ENCODE measurements around the gene SSBP3. TPM values are rescaled to one million over a fixed set of nuclear protein-coding genes. Genes with fewer than 3 reads are reported as not detected.

SSBP3 gene
- total and polyA plus RNA-seq, 2 experiments from 2014 or later: 47.4 to 68.6 TPM

DNA sequence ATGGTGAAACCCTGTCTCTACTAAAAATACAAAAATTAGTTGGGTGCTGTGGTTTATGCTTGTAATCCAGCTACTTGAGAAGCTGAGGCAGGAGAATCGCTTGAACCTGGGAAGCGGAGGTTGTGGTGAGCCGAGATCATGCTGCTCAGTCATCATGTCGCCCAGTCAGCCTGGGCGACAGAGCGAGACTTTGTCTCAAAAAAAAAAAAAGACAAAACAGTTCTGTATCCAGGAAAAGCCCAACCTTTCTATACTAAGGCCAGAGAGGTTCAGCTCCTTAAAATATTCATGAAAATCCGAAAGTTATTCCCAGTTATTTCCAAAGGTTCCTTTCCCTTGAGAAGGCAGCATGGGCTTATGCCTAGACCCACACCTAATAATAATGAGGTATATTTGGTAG lies 202.0 kb downstream of the SSBP3 start (continued):
- TF ChIP-seq, protein P1, sequence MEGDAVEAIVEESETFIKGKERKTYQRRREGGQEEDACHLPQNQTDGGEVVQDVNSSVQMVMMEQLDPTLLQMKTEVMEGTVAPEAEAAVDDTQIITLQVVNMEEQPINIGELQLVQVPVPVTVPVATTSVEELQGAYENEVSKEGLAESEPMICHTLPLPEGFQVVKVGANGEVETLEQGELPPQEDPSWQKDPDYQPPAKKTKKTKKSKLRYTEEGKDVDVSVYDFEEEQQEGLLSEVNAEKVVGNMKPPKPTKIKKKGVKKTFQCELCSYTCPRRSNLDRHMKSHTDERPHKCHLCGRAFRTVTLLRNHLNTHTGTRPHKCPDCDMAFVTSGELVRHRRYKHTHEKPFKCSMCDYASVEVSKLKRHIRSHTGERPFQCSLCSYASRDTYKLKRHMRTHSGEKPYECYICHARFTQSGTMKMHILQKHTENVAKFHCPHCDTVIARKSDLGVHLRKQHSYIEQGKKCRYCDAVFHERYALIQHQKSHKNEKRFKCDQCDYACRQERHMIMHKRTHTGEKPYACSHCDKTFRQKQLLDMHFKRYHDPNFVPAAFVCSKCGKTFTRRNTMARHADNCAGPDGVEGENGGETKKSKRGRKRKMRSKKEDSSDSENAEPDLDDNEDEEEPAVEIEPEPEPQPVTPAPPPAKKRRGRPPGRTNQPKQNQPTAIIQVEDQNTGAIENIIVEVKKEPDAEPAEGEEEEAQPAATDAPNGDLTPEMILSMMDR (conservative IDR thresholded peaks at IDR 0.05; ENCODE audit: low read depth in 2 of 2): no peak
- no peak for TF ChIP-seq STAT1 (IDR thresholded peaks at IDR 0.05; ENCODE audit: unreplicated experiment)

DNA sequence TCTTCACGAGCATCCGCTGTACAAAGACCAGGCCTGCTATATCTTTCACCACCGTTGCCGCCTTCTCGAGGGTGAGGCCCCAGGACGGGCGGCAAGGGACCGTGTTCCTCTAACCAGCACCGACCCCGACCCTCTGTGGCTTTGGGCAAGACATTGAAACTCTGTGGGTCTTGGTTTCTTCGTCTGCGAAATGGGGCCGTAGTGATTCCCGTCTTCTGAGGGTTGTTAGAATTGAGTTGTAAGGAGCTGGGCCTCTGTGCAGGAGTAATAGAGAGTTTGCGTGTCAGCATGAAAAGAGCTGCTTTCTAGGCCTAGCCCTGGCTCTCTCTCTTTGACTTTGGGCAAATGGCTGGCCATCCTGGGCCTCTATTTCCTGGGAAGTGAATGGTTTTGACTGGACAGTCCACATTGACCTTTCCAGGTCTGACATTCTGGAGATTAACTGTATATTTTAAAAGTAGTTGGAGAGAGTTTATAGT lies 205.6 kb downstream of the SSBP3 start:
- H3K27me3 ChIP-seq (ENCODE audit: insufficient read depth): no peaks in the 10 kb centered on the region
- Mint-ChIP-seq H3K9me3 (no peaks in the 10 kb centered on the region), H3K36me3 (ENCODE audit: low read depth) (peaks cover 13% of the 10 kb centered on the region), H3K27me3 (ENCODE audit: insufficient read depth, low read depth, poor library complexity) (peaks cover 2% of the 10 kb centered on the region), H3K4me1 (peaks cover 12% of the 10 kb centered on the region), H3K4me3 (peak overlapping the region; percentile 96), H3K27ac (peak overlapping the region; percentile 91)
- no peak overlapping the region for H3K27ac ChIP-seq (ENCODE audit: low read depth)
- H3F3A ChIP-seq (replicated peaks; ENCODE audit: low read depth): no peaks in the 10 kb centered on the region
- H3K9me2 ChIP-seq (ENCODE audit: insufficient read depth): no peaks in the 10 kb centered on the region
- H3K4me1 ChIP-seq (ENCODE audit: insufficient read depth): peaks cover 16% of the 10 kb centered on the region
- H4K20me1 ChIP-seq (replicated peaks; ENCODE audit: insufficient read depth): peaks cover 34% of the 10 kb centered on the region
- peaks cover 10% of the 10 kb centered on the region for H3K36me3 ChIP-seq (ENCODE audit: insufficient read depth)
- H3K4me2 ChIP-seq: peak overlapping the region; percentile 98
- H2AFZ ChIP-seq: 0 out of 2 replicates have a peak overlapping the region, but pooled peaks have one; percentile 1
- ATAC-seq (peak; percentile 13), DNase-seq (ENCODE audit: low spot score) (no peak)
- peak overlapping the region; percentile 90 for H3K4me3 ChIP-seq
- peaks cover 40% of the 10 kb centered on the region for H3K79me2 ChIP-seq (replicated peaks; ENCODE audit: insufficient read depth)
- no peak for TF ChIP-seq ZNF331 (CRISPR knock-in tag; IDR thresholded peaks at IDR 0.05; ENCODE audit: low read depth)
- TF ChIP-seq ZNF114 (CRISPR knock-in tag; IDR thresholded peaks at IDR 0.05): no peak
- no peak for TF ChIP-seq JUNB (IDR thresholded peaks at IDR 0.05; ENCODE audit: unreplicated experiment)
- TF ChIP-seq, protein P2, sequence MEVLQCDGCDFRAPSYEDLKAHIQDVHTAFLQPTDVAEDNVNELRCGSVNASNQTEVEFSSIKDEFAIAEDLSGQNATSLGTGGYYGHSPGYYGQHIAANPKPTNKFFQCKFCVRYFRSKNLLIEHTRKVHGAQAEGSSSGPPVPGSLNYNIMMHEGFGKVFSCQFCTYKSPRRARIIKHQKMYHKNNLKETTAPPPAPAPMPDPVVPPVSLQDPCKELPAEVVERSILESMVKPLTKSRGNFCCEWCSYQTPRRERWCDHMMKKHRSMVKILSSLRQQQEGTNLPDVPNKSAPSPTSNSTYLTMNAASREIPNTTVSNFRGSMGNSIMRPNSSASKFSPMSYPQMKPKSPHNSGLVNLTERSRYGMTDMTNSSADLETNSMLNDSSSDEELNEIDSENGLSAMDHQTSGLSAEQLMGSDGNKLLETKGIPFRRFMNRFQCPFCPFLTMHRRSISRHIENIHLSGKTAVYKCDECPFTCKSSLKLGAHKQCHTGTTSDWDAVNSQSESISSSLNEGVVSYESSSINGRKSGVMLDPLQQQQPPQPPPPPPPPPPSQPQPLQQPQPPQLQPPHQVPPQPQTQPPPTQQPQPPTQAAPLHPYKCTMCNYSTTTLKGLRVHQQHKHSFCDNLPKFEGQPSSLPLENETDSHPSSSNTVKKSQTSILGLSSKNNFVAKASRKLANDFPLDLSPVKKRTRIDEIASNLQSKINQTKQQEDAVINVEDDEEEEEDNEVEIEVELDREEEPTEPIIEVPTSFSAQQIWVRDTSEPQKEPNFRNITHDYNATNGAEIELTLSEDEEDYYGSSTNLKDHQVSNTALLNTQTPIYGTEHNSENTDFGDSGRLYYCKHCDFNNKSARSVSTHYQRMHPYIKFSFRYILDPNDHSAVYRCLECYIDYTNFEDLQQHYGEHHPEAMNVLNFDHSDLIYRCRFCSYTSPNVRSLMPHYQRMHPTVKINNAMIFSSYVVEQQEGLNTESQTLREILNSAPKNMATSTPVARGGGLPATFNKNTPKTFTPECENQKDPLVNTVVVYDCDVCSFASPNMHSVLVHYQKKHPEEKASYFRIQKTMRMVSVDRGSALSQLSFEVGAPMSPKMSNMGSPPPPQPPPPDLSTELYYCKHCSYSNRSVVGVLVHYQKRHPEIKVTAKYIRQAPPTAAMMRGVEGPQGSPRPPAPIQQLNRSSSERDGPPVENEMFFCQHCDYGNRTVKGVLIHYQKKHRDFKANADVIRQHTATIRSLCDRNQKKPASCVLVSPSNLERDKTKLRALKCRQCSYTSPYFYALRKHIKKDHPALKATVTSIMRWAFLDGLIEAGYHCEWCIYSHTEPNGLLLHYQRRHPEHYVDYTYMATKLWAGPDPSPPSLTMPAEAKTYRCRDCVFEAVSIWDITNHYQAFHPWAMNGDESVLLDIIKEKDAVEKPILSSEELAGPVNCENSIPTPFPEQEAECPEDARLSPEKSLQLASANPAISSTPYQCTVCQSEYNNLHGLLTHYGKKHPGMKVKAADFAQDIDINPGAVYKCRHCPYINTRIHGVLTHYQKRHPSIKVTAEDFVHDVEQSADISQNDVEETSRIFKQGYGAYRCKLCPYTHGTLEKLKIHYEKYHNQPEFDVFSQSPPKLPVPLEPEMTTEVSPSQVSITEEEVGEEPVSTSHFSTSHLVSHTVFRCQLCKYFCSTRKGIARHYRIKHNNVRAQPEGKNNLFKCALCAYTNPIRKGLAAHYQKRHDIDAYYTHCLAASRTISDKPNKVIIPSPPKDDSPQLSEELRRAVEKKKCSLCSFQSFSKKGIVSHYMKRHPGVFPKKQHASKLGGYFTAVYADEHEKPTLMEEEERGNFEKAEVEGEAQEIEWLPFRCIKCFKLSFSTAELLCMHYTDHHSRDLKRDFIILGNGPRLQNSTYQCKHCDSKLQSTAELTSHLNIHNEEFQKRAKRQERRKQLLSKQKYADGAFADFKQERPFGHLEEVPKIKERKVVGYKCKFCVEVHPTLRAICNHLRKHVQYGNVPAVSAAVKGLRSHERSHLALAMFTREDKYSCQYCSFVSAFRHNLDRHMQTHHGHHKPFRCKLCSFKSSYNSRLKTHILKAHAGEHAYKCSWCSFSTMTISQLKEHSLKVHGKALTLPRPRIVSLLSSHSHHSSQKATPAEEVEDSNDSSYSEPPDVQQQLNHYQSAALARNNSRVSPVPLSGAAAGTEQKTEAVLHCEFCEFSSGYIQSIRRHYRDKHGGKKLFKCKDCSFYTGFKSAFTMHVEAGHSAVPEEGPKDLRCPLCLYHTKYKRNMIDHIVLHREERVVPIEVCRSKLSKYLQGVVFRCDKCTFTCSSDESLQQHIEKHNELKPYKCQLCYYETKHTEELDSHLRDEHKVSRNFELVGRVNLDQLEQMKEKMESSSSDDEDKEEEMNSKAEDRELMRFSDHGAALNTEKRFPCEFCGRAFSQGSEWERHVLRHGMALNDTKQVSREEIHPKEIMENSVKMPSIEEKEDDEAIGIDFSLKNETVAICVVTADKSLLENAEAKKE (CRISPR knock-in tag; IDR thresholded peaks at IDR 0.05): no peak
- TF ChIP-seq, protein P3, sequence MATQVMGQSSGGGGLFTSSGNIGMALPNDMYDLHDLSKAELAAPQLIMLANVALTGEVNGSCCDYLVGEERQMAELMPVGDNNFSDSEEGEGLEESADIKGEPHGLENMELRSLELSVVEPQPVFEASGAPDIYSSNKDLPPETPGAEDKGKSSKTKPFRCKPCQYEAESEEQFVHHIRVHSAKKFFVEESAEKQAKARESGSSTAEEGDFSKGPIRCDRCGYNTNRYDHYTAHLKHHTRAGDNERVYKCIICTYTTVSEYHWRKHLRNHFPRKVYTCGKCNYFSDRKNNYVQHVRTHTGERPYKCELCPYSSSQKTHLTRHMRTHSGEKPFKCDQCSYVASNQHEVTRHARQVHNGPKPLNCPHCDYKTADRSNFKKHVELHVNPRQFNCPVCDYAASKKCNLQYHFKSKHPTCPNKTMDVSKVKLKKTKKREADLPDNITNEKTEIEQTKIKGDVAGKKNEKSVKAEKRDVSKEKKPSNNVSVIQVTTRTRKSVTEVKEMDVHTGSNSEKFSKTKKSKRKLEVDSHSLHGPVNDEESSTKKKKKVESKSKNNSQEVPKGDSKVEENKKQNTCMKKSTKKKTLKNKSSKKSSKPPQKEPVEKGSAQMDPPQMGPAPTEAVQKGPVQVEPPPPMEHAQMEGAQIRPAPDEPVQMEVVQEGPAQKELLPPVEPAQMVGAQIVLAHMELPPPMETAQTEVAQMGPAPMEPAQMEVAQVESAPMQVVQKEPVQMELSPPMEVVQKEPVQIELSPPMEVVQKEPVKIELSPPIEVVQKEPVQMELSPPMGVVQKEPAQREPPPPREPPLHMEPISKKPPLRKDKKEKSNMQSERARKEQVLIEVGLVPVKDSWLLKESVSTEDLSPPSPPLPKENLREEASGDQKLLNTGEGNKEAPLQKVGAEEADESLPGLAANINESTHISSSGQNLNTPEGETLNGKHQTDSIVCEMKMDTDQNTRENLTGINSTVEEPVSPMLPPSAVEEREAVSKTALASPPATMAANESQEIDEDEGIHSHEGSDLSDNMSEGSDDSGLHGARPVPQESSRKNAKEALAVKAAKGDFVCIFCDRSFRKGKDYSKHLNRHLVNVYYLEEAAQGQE (IDR thresholded peaks at IDR 0.05; ENCODE audit: unreplicated experiment): no peak
- no peak for TF ChIP-seq EZH2 (IDR thresholded peaks at IDR 0.05; ENCODE audit: low read depth, unreplicated experiment)
- TF ChIP-seq, protein P4, sequence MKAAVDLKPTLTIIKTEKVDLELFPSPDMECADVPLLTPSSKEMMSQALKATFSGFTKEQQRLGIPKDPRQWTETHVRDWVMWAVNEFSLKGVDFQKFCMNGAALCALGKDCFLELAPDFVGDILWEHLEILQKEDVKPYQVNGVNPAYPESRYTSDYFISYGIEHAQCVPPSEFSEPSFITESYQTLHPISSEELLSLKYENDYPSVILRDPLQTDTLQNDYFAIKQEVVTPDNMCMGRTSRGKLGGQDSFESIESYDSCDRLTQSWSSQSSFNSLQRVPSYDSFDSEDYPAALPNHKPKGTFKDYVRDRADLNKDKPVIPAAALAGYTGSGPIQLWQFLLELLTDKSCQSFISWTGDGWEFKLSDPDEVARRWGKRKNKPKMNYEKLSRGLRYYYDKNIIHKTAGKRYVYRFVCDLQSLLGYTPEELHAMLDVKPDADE (IDR thresholded peaks at IDR 0.05): no peak
- no peak for TF ChIP-seq CREB1 (CRISPR knock-in tag; IDR thresholded peaks at IDR 0.05; ENCODE audit: low read depth)
- no peak for TF ChIP-seq EZH2phosphoT487 (IDR thresholded peaks at IDR 0.05; ENCODE audit: unreplicated experiment)
